ENCODE results near the gene PSG6.
"Not testable (repeated sequence)": the region's sequence is repeated elsewhere in the genome, so short reads cannot be mapped to it uniquely, and the experiment has no call there.

Gene PSG6

GRCh38 chr19:42917634-42918033, at the start of gene PSG6:
PSG6 (minus strand) TSS chr19:42917894; CDS start chr19:42917792, 102 bp downstream.
- DNase-seq = not testable (repeated sequence)

DNA sequence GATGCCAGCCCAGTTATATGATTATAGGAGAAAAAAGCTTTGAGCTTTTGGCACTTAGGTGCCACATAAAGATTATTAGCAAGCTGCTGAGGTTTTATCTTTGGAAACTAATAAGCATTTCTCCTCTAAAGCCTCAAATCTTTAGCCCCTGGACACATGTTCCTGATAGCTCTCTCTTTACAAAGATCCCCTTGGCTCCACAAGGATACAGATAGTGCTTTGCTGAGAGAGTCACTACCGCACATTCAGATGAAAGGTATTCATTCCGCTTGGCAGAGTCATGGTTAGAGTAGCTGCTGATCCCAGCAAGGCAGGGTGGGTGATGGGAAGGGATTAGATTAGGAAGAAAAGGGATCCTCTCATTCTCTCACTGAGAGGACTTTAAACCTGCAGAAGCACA, 47.5 kb upstream of the PSG6 start:
- no peak for DNase-seq

DNA sequence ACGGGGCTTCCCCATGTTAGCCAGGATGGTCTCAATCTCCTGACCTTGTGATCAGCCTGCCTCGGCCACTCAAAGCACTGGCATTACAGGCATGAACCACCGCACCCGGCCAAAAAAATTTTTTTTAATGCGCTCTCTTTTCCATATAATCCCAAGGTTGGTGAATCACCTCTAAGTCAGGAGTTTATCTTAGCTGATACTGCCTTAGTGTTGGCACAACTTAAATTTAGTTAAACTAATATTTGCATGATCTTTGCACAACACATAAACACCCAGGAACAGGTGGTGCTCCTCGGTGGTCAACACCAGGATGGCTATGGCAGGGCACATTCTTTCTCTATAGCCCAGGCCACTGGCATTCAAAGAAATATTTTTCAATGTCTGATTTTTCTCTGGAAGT, 43.4 kb upstream of the PSG6 start:
- no peak for DNase-seq

DNA sequence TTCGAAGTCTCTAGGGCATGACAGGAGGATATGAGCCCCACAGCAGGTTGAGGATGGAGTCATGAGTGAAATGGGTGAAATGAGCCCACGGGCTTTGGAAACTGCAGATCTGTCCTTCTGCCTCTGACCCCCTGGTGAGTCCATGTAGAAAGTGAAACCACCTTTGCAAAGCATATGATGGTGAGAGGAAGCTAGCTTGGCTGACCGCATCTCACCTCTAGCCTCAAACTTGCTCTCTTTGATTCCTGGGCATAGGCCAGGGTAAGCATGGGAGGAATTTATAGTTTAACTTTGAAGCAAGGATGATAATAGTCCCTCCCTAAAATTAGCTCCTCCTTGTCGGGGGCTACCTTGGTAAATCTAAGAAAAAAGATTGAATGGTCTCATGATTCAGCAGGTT, 34.4 kb upstream of the PSG6 start:
- not testable (repeated sequence) for DNase-seq

- not testable (repeated sequence) for DNase-seq
Measured at GRCh38 chr19:42951476-42951875, 33.8 kb upstream of the PSG6 start.

GRCh38 chr19:42942187-42942789, 24.6 kb upstream of the PSG6 start:
- no peak for DNase-seq

DNA sequence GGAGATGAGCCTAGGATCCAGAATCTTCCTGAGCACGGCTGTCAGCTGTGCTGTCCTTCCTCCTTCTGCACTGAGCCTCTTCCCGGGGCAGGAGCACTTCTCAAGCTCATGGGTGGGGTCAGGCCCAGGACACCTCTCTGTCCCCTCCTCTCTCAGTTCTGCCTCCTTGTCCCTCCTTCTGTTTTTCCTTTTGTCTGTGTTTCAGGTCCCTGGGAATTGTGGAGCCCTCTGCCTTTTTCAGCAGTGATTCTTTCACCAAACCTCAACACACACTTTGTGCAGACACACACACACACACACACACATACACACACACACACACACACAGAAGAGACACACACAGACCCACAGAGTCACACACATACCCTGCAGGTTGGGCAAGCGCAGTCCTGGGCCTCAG, 19.4 kb upstream of the PSG6 start, which contains the start of gene PSG7:
Gene PSG7, minus strand, starts transcription at position 101 of the 400 bp plus-strand sequence. CDS start 131 bp downstream, outside the sequence.
- not testable (repeated sequence) for DNase-seq

- not testable (repeated sequence) for DNase-seq
Measured at GRCh38 chr19:42934726-42935125, 17.0 kb upstream of the PSG6 start.

DNA sequence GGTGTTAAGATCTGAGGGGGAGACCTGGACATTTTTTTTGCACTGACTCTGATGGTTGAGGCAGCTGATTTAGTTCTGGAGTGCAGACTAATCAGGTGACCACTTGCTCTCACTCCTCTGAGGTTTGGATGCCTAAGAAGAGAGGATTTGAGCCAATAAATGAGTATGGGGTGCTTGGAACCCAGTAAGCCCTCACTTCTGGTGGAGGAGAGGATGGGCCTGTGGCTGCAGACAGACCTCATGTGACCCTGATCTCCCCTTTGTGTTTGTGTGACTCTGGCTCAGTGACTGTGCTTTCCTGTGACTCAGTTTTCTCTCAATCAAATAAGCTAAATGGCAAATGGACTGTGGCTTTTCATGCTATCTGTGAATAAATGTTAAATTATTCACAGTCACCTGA, 16.5 kb upstream of the PSG6 start:
- DNase-seq = not testable (repeated sequence)

DNA sequence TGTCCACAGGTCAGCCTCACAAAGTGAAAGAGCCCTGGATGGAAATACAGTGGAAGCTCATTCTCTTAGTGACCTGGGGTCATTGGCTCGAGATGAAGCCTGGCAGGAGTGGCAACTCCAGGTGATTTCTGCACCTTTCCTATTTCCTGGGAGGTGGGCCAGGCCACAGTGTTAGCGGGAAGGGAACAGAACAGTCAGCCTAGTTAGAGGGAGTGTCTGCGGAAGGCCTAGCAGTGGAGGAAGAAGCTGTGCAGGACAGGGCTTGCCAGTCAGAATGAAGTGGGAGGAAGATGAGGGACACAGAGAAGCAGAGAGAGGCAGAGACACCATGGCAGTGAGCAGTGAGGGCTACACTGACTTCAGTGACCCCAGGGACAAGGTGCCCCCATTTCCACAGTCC, 15.7 kb upstream of the PSG6 start:
- DNase-seq = not testable (repeated sequence)

DNA sequence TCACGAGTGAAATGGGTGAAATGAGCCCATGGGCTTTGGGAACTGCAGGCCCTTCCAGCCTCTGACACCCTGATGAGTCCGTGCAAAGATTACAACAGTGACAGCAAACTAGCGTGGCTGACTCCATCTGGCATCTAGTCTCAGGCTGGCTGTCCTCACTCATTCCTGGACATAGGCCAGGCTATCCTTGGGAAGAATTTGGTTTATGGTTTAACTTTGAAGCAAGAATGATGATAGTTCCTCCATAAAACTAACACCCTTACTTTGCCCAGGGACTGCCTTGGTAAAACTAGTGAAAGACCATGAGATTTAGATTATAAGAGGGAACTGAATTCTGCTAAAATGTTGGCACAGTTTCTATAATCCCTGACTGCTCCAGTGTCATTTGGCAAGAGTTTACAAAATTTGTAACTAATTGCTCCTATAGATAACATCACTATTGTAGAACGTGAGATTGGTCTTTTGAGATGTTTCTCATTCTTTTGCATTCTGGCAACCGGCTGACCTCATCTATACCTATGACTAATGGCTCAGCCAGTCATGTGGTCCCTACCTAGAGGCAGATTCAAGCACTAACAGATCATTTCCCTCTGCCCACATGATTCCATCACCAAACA, 14.9 kb upstream of the PSG6 start:
- not testable (repeated sequence) for DNase-seq

GRCh38 chr19:42930214-42930613, 12.5 kb upstream of the PSG6 start:
- peak; percentile 15 for DNase-seq

DNA sequence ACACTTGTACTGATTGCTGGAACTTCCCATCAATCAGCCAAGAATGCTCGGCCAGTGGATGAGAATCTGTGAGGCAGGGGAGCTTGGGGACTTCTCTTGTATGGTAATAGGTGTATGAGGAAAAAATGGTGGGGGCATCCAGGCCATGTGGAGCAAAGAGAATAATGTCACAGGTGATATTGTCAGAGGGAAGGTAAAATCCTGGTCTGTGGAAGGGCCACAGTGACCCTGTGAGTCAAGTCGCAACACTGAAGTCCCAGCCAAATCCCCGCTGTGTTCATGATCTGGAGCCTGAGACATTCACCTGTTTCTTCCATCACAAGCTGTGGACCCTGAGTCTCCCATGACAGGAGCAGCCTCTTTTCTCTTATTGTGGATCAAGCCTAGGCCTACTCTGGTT, 11.2 kb upstream of the PSG6 start:
- no peak for DNase-seq

DNA sequence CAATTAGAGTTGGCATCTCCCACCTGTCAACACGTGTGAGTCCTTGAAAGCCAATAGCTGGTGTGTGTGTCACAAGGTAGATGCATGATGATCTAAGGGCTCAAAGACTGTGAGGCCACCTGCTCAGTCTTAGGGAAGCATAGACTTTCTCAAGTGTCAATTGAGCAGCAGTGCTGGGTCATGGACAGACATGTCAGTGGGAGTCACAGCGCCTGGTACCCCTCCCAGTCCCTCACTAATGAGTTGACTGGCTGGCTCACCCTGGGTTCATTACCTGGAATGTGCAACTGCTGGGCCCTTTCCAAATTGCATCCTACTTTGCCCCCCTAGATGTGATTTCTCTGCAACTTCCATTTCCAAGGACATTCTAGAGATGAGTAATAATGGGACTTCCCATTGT, 9.1 kb upstream of the PSG6 start:
- no peak for DNase-seq

GRCh38 chr19:42923106-42923505, 5.4 kb upstream of the PSG6 start:
- peak; percentile 6 for DNase-seq

DNA sequence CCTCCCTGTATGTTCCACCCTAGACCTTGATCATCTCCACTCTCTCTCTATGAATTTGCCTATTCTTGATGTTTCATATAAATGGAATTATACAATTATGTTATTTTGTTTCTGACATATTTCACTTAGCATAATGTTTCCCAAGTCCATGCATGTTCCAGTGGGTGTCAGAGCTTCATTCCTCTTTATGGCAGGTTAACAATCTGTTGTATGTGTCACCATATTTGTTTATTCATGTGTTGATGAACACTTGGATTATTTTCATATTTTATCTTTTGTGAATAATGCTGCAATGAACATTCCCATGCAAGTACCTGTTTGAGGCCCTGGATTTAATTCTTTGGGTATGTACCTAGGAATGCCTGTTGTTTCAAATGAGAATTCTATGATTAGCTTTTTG, 3.3 kb upstream of the PSG6 start:
- not testable (repeated sequence) for DNase-seq

GRCh38 chr19:42919757-42920079, 2.0 kb upstream of the PSG6 start:
- no peak for DNase-seq

DNA sequence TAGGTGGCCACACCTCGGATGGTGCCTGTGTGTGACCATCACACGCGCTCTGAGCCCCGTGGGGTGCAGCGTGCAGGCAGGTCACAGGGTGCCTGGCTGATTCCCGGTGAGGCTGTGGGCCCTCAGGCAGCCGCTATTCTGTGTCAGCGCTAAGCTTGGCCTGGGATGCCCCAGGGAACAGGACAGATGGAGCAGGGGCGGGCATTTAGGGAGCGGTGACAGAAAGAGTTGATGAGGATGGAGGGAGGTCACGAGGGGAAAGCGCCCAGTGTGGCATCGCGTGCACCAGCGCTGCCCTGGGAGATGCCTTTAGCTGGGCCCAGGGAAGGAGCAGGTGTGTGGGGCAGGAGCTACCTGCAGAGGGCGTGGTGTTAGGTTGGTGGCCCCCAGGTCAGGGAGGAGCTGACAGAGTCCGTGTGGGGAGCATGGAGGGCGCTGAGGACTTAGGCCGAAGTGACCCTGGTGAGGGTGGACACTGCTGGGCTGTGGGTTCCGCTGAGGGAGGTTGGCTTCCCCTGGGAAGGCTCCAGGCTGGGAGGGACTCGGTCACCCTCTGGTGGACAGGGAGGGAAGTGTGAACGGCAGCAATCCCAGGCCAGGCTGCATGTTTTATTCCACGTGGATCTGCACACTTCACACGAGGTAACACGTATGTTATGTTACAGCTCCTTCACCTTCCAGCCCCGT, 1.5 kb upstream of the PSG6 start:
- not testable (repeated sequence) for DNase-seq

DNA sequence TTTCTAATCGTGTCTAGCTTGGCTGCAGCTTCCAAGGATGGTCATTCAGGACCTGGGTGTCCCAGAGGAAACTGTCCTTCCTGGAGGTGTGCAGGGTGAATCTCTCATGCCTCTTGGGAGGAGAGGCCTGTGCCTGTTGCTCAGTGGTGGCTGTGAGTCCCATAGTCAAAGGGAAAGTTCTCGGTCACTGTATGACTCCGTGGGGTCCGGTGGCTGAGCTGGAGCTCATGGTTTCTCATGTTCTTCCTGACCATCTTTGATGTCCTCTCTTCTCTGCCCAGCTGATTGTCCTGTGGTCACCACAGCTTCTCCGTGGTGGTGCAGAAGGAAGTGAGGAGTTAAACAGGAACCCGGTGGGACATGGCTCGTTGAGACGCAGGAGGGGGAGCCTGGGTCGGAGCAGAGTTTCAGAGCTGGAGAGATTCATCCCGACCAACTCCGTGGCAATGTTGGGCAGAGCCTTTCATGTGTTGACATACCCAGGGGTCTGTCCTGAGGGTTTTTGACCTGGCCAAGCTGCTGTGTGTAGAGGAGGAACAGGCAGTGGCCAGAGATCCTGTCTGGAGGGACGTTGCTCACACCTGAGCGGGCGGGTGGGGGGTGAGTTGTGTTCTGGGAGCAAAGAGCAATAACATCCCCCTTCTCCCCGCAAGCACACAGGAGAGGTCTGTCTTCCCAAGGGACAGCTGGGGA, 829 bp upstream of the PSG6 start:
- not testable (repeated sequence) for DNase-seq

DNA sequence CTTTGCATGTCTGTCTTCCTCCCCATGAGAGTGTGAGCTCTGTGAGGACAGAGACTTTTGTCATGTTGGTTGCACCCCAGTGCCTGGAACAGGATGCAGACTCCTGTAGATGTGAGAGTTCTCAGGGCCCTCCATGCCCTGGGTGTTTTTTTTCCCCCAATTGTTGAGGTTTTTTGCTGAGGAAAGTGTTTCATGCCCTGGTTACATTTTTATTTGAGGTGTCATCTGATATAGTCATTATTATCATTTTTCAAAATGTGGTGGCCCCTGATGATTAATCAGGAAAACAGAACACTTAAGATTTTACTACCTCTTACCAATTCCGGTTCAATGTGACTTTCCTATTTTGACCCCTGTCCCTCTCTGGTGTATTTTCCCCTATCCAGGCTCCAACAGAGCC, 763 bp downstream of the PSG6 start:
- DNase-seq = not testable (repeated sequence)

DNA sequence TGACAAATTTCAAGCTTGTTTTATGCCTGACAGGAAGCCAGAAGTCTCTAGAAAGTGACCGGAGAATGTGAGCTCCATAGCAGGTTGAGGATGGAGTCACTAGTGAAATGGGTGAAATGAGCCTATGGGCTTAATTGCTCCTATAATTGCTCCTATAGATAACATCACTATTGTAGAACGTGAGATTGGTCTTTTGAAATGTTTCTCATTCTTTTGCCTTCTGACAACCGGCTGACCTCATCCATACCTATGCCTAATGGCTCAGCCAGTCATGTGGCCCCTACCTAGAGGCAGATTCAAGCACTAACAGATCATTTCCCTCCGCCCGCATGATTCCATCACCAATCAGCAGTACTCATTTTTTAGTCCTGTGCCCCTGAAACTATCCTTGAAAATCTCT, 4.2 kb downstream of the PSG6 start:
- DNase-seq = not testable (repeated sequence)

DNA sequence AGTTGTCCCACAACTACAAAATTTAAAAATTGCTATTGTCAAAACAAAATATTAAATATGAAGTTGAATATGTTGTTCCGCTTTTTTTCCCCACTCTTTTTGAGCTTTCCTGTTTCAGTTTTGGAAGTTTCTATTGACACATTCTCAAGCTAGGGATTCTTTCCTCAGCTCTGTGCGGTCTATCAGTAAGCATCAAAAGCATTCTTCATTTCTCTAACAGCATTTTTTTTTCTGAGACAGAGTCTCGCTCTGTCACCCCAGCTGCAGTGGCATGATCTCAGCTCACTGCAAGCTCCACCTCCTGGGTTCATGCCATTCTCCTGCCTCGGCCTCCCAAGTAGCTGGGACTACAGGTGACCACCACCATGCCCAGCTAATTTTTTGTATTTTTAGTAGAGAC, 4.8 kb downstream of the PSG6 start:
- DNase-seq = not testable (repeated sequence)

GRCh38 chr19:42911731-42912130, 6.0 kb downstream of the PSG6 start:
- not testable (repeated sequence) for DNase-seq

- not testable (repeated sequence) for DNase-seq
Measured at GRCh38 chr19:42906162-42906561, 11.5 kb downstream of the PSG6 start.

All from stimulated activated CD4-positive, alpha-beta T cell treated with anti-CD3 and anti-CD28 coated beads, Interleukin-4, amount 100 ng/mL, for 24 hours (primary cell).